Sigmoid colon (tissue), 7 donors: ENCODE results near the gene KRIT1. TPM values are rescaled to one million over a fixed set of nuclear protein-coding genes. Genes with fewer than 3 reads are reported as not detected.

Source experiments
- DNase-seq: peaks from one replicate; pipeline ENCODE4 v3.0.0-alpha.2; 2019
- H3K27ac ChIP-seq, 4 donors: fragments of 200-600 bp; sonication (generic); one replicate each; pipeline ENCODE4 v1.5.1; 2016 to 2019; ENCODE audit warnings: mild to moderate bottlenecking in 1 of 4
- H3K27me3 ChIP-seq, 3 donors: fragments of 200-600 bp; sonication (generic); one replicate each; pipeline ENCODE4 v1.5.1; 2019; ENCODE audit warnings: mild to moderate bottlenecking in 1 of 3
- H3K36me3 ChIP-seq, 4 donors: fragments of 200-600 bp; sonication (generic); one replicate each; pipeline ENCODE4 v1.5.1; 2016 to 2019
- H3K4me1 ChIP-seq, 4 donors: fragments of 200-600 bp; sonication (generic); one replicate each; pipeline ENCODE4 v1.5.1; 2017 to 2019
- H3K4me3 ChIP-seq, 4 donors: fragments of 200-600 bp; sonication (generic); one replicate each; pipeline ENCODE4 v1.5.1; 2017 to 2019; ENCODE audit warnings: mild to moderate bottlenecking in 2 of 4, moderate library complexity in 1 of 4
- H3K9me3 ChIP-seq, 4 donors: fragments of 200-600 bp in 3 of 4; sonication (generic) in 3 of 4; one replicate each; pipeline versions ENCODE4 v1.5.1 to v1.6.1; 2013 to 2019
- EP300 ChIP-seq, 4 donors: sonication (generic); formaldehyde crosslinking; IDR thresholded peaks; one replicate each; pipeline ENCODE4 v1.6.1; 2017; ENCODE audit warnings: antibody characterized with exemption in 4 of 4
- POLR2A ChIP-seq, 2 donors: fragments of 450-650 bp; IDR thresholded peaks; one replicate each; pipeline ENCODE4 v1.6.1; 2016; ENCODE audit warnings: antibody characterized with exemption in 2 of 2, mild to moderate bottlenecking in 2 of 2, moderate library complexity in 2 of 2
- POLR2AphosphoS5 ChIP-seq, 4 donors: sonication (generic); formaldehyde crosslinking; IDR thresholded peaks; one replicate each; pipeline ENCODE4 v1.6.1; 2017; ENCODE audit warnings: antibody characterized with exemption in 4 of 4
- WGBS, 2 donors: extraction: QIAGEN DNeasy Blood & Tissue Kit; methylation state at CpG; one replicate each; pipeline ENCODE4 v1.1.7; 2013; 5-methylcytosine and 5-hydroxymethylcytosine counted together
- intact Hi-C: fragments of 100-400 bp; cut with DNase I; formaldehyde crosslinking; loops from one replicate; pipeline ENCODE4 v1.15.1; 2023
- polyA plus RNA-seq, 3 donors: library from polyadenylated mRNA; stranded (reverse); fragments of 200-250 nt; gene quantifications; one replicate each; pipeline ENCODE4 v1.2.3, GENCODE V29; 2013
- total RNA-seq, 4 donors: library from RNA; depleted of rRNA; stranded (reverse); fragments of >200 nt; gene quantifications; one replicate each; pipeline ENCODE4 v1.1.0, GENCODE V29; 2016
- TF ChIP-seq, protein P1 (sequence below), 4 experiments: fragments of 450-650 bp in 3 of 4; fragments of 200-600 bp in 1 of 4; IDR thresholded peaks; one replicate each; pipeline ENCODE4 v1.5.1; 2016 to 2019; ENCODE audit warnings: antibody characterized with exemption in 4 of 4, mild to moderate bottlenecking in 3 of 4, moderate library complexity in 2 of 4
- donor health status: healthy with polysubstance abuse.
- donor health status: Bipolar disorder and iron deficiency.
- donor health status: healthy.

The KRIT1 gene
- total and polyA plus RNA-seq, 7 donors = 13.9 to 97.2 (median 69.1) TPM

DNA sequence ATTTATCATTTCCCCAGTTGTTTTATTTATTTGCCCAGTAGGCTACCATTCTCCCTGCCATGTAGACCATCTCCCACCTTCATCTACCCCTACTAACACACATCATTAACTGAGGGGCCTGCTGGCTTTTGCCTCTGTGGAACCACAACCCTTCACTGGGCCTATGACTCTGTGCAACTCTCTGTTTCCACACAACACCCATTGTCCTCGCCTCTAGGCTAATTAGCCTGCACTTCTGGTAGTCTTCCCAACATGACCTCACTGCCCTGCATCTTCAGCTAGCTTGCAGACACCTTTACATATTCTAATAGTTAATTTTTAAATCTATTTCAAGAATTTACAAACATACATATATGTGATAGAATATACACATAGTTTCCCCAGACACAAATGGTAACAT lies 7.5 kb upstream of the KRIT1 start:
- no peak overlapping the region for H3K27ac ChIP-seq
- no peaks in the 10 kb centered on the region for H3K9me3 ChIP-seq
- intact Hi-C loops = no loop called here
- peaks cover 0 to 3% (median 1%) of the 10 kb centered on the region in 4 donors for H3K4me1 ChIP-seq
- H3K4me3 ChIP-seq = no peak overlapping the region
- no peak for TF ChIP-seq POLR2A (IDR thresholded peaks at IDR 0.05)
- TF ChIP-seq POLR2AphosphoS5 (IDR thresholded peaks at IDR 0.05) = no peak
- TF ChIP-seq EP300 (IDR thresholded peaks at IDR 0.05) = no peak
- no peak for DNase-seq
- WGBS, 2 donors = 89 to 94% methylated on average over 1 of the region's 1 CpG
- no peaks in the 10 kb centered on the region for H3K27me3 ChIP-seq
- no peaks in the 10 kb centered on the region for H3K36me3 ChIP-seq

DNA sequence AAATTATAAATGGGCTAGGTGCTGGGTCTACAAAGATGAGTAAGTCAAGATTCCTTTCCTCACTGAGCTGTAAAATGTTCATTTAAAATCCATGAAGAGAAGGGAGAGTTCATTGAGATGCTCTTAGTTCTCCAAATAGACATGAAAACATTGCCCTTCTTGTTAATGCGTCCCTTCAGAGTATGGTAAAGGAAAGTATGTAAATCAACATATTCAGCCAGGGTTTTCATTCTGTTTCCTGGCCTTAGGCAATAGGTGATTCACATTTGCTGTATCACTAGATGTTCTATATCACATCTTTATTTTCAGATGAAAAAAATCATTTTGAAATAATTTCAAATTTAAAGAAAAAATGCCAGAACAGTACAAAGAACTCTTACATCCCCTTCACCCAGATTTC lies 5.5 kb upstream of the KRIT1 start:
- WGBS, 2 donors = 89 to 95% methylated on average over 1 of the region's 1 CpG
- H3K36me3 ChIP-seq = no peaks in the 10 kb centered on the region
- TF ChIP-seq, protein P1, sequence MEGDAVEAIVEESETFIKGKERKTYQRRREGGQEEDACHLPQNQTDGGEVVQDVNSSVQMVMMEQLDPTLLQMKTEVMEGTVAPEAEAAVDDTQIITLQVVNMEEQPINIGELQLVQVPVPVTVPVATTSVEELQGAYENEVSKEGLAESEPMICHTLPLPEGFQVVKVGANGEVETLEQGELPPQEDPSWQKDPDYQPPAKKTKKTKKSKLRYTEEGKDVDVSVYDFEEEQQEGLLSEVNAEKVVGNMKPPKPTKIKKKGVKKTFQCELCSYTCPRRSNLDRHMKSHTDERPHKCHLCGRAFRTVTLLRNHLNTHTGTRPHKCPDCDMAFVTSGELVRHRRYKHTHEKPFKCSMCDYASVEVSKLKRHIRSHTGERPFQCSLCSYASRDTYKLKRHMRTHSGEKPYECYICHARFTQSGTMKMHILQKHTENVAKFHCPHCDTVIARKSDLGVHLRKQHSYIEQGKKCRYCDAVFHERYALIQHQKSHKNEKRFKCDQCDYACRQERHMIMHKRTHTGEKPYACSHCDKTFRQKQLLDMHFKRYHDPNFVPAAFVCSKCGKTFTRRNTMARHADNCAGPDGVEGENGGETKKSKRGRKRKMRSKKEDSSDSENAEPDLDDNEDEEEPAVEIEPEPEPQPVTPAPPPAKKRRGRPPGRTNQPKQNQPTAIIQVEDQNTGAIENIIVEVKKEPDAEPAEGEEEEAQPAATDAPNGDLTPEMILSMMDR (IDR thresholded peaks at IDR 0.05) = no peak
- TF ChIP-seq EP300 (IDR thresholded peaks at IDR 0.05) = no peak
- TF ChIP-seq POLR2AphosphoS5 (IDR thresholded peaks at IDR 0.05) = no peak
- no peak for TF ChIP-seq POLR2A (IDR thresholded peaks at IDR 0.05)
- no peaks in the 10 kb centered on the region for H3K27me3 ChIP-seq
- no peak for DNase-seq
- H3K4me1 ChIP-seq = peaks cover 0 to 20% (median 13%) of the 10 kb centered on the region in 4 donors
- no peak overlapping the region for H3K4me3 ChIP-seq
- intact Hi-C loops = no loop called here
- H3K9me3 ChIP-seq = no peaks in the 10 kb centered on the region
- H3K27ac ChIP-seq = no peak overlapping the region

DNA sequence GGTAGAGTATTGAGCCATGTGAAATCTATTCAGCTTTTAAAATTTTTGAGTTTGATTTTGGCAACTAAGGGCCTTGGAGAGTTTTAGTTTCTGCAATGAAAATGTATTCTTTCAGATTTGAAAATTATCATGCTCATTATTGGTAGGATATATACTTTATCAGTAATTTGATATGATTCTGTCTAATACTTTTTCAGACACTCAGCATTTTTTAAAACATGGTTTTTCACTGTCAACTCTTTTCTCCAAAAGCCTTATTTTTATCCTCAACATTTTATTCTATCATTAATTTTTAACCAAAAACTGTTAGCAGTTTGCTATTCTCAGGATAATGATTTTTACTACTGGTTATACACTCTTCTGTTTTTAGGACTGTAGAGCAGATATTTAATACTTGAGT lies 4.9 kb upstream of the KRIT1 start:
- H3K36me3 ChIP-seq = no peaks in the 10 kb centered on the region
- no peaks in the 10 kb centered on the region for H3K27me3 ChIP-seq
- H3K4me1 ChIP-seq = peaks cover 0 to 20% (median 13%) of the 10 kb centered on the region in 4 donors
- no peak overlapping the region for H3K27ac ChIP-seq
- no peak overlapping the region for H3K4me3 ChIP-seq
- no peak for TF ChIP-seq EP300 (IDR thresholded peaks at IDR 0.05)
- TF ChIP-seq POLR2A (IDR thresholded peaks at IDR 0.05) = no peak
- TF ChIP-seq POLR2AphosphoS5 (IDR thresholded peaks at IDR 0.05) = no peak
- TF ChIP-seq, protein P1 (IDR thresholded peaks at IDR 0.05) = no peak
- H3K9me3 ChIP-seq = no peaks in the 10 kb centered on the region
- DNase-seq = no peak
- intact Hi-C loops = no loop called here

DNA sequence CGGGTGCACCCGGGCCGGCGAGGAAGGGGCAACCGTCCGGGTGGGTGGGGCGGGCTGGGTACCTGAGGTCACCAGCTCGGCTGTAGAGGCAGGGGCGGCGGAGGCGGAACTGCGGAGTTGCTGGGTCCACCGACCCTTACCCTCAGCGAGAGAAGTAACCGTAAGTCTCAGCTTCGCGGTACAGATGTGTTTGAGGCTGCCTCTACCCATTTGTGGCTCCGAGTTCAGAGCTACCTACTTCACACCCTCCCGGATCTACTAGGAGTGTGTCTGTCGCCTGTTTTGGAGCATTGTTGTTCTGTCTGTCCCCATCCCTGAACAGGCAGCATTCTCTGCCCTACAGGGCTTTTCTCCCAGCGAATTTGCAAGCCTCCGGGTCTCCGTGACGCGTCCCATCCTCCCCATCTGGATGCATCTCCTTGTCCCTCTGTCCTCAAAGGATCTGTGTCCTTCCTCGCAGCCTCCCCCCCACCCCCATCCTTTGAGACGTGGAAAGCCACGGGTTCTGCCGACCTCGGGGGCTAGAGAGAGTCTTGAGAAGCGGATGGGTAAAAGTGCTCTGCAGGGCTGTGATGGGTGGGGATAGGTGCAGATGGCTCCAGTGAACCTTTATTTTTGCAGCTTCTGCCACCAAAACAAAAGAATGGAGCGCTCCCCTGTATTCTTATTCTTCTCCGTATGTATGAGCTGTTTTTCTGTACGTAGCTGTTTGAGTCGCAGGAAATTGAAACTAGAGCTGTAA lies 817 bp upstream of the KRIT1 start:
- DNase-seq = no peak
- H3K36me3 ChIP-seq = peaks cover 0 to 3% (median 0%) of the 10 kb centered on the region in 4 donors
- peak overlapping the region; percentile 71 to 99 (median 95) for H3K4me3 ChIP-seq
- intact Hi-C loops = loop anchor here (2.0 to 10.0 kb wide), 4 partner anchors 51 to 281 kb away; partner anchors contain the start of genes CYP51A1, PEX1 and RBM48
- peak overlapping the region; percentile 81 to 95 (median 89) for H3K27ac ChIP-seq
- no peaks in the 10 kb centered on the region for H3K9me3 ChIP-seq
- TF ChIP-seq POLR2AphosphoS5 (IDR thresholded peaks at IDR 0.05) = no peak
- TF ChIP-seq POLR2A (IDR thresholded peaks at IDR 0.05) = no peak
- TF ChIP-seq, protein P1 (IDR thresholded peaks at IDR 0.05) = no peak
- TF ChIP-seq EP300 (IDR thresholded peaks at IDR 0.05) = no peak
- 1% methylated on average over 35 of the region's 35 CpGs for WGBS, 2 donors
- H3K4me1 ChIP-seq = peaks cover 0 to 43% (median 27%) of the 10 kb centered on the region in 4 donors
- H3K27me3 ChIP-seq = no peaks in the 10 kb centered on the region

DNA sequence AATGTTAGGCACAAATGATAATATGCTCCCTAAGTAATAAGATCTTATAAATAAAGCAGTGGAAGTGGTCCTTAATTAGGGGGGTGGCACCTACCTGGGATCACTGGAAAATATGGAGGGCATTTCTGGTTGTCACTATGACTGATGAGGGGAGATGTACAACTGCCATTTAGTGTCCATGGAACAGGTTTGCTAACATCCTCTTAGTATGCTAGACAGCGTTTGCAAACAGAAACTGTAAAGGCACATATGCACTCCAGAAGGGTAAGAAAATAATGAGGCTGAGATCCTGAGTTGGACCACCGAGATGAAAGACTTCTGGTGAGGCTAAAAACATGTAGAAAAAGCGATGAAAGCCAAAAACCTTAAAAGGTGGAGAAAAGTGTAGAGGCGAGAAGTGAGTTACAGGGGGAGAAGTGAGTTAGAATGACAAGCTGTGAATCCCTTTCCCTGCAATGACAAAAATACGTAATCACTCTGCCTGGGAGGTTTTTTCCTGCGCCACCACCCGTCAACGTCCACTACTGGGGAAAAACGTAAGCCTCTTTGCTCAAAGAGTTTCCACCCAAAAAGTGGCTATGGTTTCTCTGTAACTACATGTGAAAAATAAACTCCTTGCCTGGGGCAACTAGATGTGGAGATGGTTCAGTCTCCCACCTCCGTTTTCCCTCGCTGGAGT lies 767 bp downstream of the KRIT1 start:
- peak overlapping the region; percentile 71 to 99 (median 95) for H3K4me3 ChIP-seq
- DNase-seq = no peak
- H3K9me3 ChIP-seq = no peaks in the 10 kb centered on the region
- intact Hi-C loops = loop anchor here (5.0 to 10.0 kb wide), 3 partner anchors 52 to 282 kb away; partner anchors contain the start of genes CYP51A1, PEX1 and RBM48
- H3K27me3 ChIP-seq = no peaks in the 10 kb centered on the region
- H3K36me3 ChIP-seq = peaks cover 0 to 19% (median 2%) of the 10 kb centered on the region in 4 donors
- TF ChIP-seq POLR2AphosphoS5 (IDR thresholded peaks at IDR 0.05) = no peak
- no peak for TF ChIP-seq POLR2A (IDR thresholded peaks at IDR 0.05)
- TF ChIP-seq, protein P1 (IDR thresholded peaks at IDR 0.05) = no peak
- TF ChIP-seq EP300 (IDR thresholded peaks at IDR 0.05) = no peak
- peaks cover 0 to 43% (median 27%) of the 10 kb centered on the region in 4 donors for H3K4me1 ChIP-seq
- H3K27ac ChIP-seq = peak overlapping the region; percentile 81 to 95 (median 89)
- WGBS, 2 donors = 1% methylated on average over 11 of the region's 11 CpGs
